HCT116 (cell line): ENCODE measurements around the gene CNTN4. TPM values are rescaled to one million over a fixed set of nuclear protein-coding genes. Genes with fewer than 3 reads are reported as not detected.

ENCODE experiments used
- ATAC-seq: fragments of 200-7000 bp; cut with Tn5 transposase; 2 replicates; pipeline ENCODE4 v1.9.1; 2020; ENCODE audit warnings: mild to moderate bottlenecking, moderate library complexity
- BruUV-seq: library from RNA; stranded (reverse); fragments of 400-500 nt; replicated peaks from 2 replicates; lab custom pipeline; 2021; lab: Mats Ljungman, UMichigan
- CTCF ChIA-PET: fragments of 300-600 bp; sonication (Branson Sonifier 250); formaldehyde crosslinking; loops from one replicate; lab custom pipeline; 2021; ENCODE audit warnings: antibody characterized with exemption; lab: Charles Lee
- POLR2A ChIA-PET: fragments of 300-600, 350-600 bp; sonication (Branson Sonifier 250); formaldehyde crosslinking; loops from one replicate; lab custom pipeline; 2021; ENCODE audit warnings: antibody characterized with exemption; lab: Charles Lee
- RAD21 ChIA-PET, 2 experiments: fragments of 300-600 bp; sonication (Branson Sonifier 250); formaldehyde crosslinking; loops; one replicate each; lab custom pipeline; 2023; ENCODE audit warnings: low total read pairs in 2 of 2; ENCODE audit not compliant: uncharacterized antibody in 2 of 2, unreplicated experiment in 2 of 2, low non-redundant PET in 1 of 2; lab: Charles Lee
- DNase-seq: peaks from one replicate; pipeline ENCODE4 v3.0.0-alpha.2; 2010; ENCODE audit warnings: low read depth, low spot score
- H2AFZ ChIP-seq: fragments of 200-600 bp; shearing (Covaris generic), sonication (generic); 2 replicates; pipeline ENCODE4 v1.6.1; 2017; ENCODE audit warnings: low read depth, mixed run types, mixed read lengths, antibody characterized with exemption, low read length; ENCODE audit not compliant: poor library complexity, severe bottlenecking
- H3K27ac ChIP-seq: 2 replicates; pipeline ENCODE4 v1.5.1; 2012; ENCODE audit warnings: low read depth, low read length
- H3K27me3 ChIP-seq: fragments of 200-600 bp; sonication (generic); 2 replicates; pipeline ENCODE4 v1.6.1; 2016; ENCODE audit warnings: mixed run types, low read length, mixed read lengths; ENCODE audit not compliant: insufficient read depth
- H3K36me3 ChIP-seq, 2 experiments: fragments of 200-500 bp in 1 of 2; fragments of 200-600 bp in 1 of 2; sonication (Bioruptor generic) in 1 of 2; sonication (generic) in 1 of 2; 2 replicates each; pipeline versions ENCODE4 v1.5.1 to v1.6.1; 2014 to 2016; ENCODE audit warnings: low read length in 2 of 2, inconsistent platforms in 1 of 2, mixed read lengths in 1 of 2, mixed run types in 1 of 2; ENCODE audit not compliant: insufficient read depth in 2 of 2, control insufficient read depth in 1 of 2
- H3K4me1 ChIP-seq, 2 experiments: fragments of 200-600 bp in 1 of 2; sonication (generic) in 1 of 2; 2 replicates each; pipeline versions ENCODE4 v1.5.1 to v1.6.1; 2012 to 2017; ENCODE audit warnings: low read length in 2 of 2, inconsistent platforms in 1 of 2, mild to moderate bottlenecking in 1 of 2, mixed read lengths in 1 of 2, mixed run types in 1 of 2, moderate library complexity in 1 of 2; ENCODE audit not compliant: insufficient read depth in 2 of 2, control insufficient read depth in 1 of 2
- H3K4me2 ChIP-seq: fragments of 200-600 bp; sonication (generic); 2 replicates; pipeline ENCODE4 v1.6.1; 2017; ENCODE audit warnings: mixed run types, low read length, mixed read lengths
- H3K4me3 ChIP-seq, 2 experiments: fragments of 200-600 bp in 1 of 2; sonication (generic) in 1 of 2; replicated peaks in 1 of 2; 2 replicates each; pipeline ENCODE4 v1.5.1; 2011 to 2016; ENCODE audit warnings: low read length in 2 of 2, control low read depth in 1 of 2, low read depth in 1 of 2, mild to moderate bottlenecking in 1 of 2, mixed read lengths in 1 of 2, mixed run types in 1 of 2
- H3K79me2 ChIP-seq: fragments of 200-600 bp; sonication (generic); 2 replicates; pipeline ENCODE4 v1.6.1; 2017; ENCODE audit warnings: mild to moderate bottlenecking, mixed run types, low read length, moderate library complexity, mixed read lengths; ENCODE audit not compliant: insufficient read depth
- H3K9ac ChIP-seq: fragments of 200-600 bp; sonication (generic); 2 replicates; pipeline ENCODE4 v1.6.1; 2016; ENCODE audit warnings: low read length, mixed read lengths
- H3K9me2 ChIP-seq: fragments of 200-600 bp; sonication (generic), shearing (Covaris generic); 2 replicates; pipeline ENCODE4 v1.6.1; 2017; ENCODE audit warnings: mixed run types, mild to moderate bottlenecking, moderate library complexity; ENCODE audit not compliant: insufficient read depth
- H3K9me3 ChIP-seq, 2 experiments: fragments of 200-500 bp in 1 of 2; fragments of 200-600 bp in 1 of 2; sonication (Bioruptor generic) in 1 of 2; sonication (generic) in 1 of 2; 2 replicates each; pipeline ENCODE4 v1.6.1; 2014 to 2017; ENCODE audit warnings: low read length in 2 of 2, mixed read lengths in 2 of 2, inconsistent platforms in 1 of 2, low read depth in 1 of 2, mild to moderate bottlenecking in 1 of 2, mixed run types in 1 of 2, moderate library complexity in 1 of 2; ENCODE audit not compliant: control insufficient read depth in 1 of 2, insufficient read depth in 1 of 2
- H4K20me1 ChIP-seq: fragments of 200-600 bp; sonication (generic), shearing (Covaris generic); 2 replicates; pipeline ENCODE4 v1.6.1; 2017; ENCODE audit warnings: mixed run types, mild to moderate bottlenecking, moderate library complexity; ENCODE audit not compliant: insufficient read depth
- EGR1 ChIP-seq: IDR thresholded peaks from 2 replicates; pipeline ENCODE4 v1.6.1; 2012; ENCODE audit warnings: low read depth
- EZH2phosphoT487 ChIP-seq: fragments of 200-600 bp; IDR thresholded peaks from 2 replicates; pipeline ENCODE4 v1.6.1; 2018; ENCODE audit warnings: antibody characterized with exemption, borderline replicate concordance
- POLR2AphosphoS5 ChIP-seq: IDR thresholded peaks from 2 replicates; pipeline ENCODE4 v1.6.1; 2011; ENCODE audit warnings: mild to moderate bottlenecking, low read depth, low read length, moderate library complexity
- RAD21 ChIP-seq: IDR thresholded peaks from 2 replicates; pipeline ENCODE4 v1.6.1; 2012; ENCODE audit warnings: low read depth, mild to moderate bottlenecking
- YY1 ChIP-seq: IDR thresholded peaks from 2 replicates; pipeline ENCODE4 v1.6.1; 2011; ENCODE audit warnings: low read length, low read depth, moderate library complexity, mild to moderate bottlenecking; ENCODE audit not compliant: insufficient replicate concordance; ENCODE audit errors: extremely low read depth
- ZNF274 ChIP-seq: fragments of 200-500 bp; sonication (Bioruptor generic); IDR thresholded peaks from 2 replicates; pipeline ENCODE4 v1.6.1; 2014; ENCODE audit warnings: mild to moderate bottlenecking, low read depth, low read length, inconsistent platforms
- intact Hi-C: fragments of 100-400 bp; cut with micrococcal nuclease; formaldehyde crosslinking; loops from 2 replicates; pipeline ENCODE4 v1.10.0; 2022
- total RNA-seq: library from RNA; stranded (reverse); gene quantifications from one replicate; pipeline ENCODE4 v1.2.1, GENCODE V29; 2021; ENCODE audit not compliant: unreplicated experiment
- TF ChIP-seq, protein P1 (sequence below), 3 experiments: fragments of 200-600 bp in 1 of 3; sonication (generic) in 1 of 3; IDR thresholded peaks in 2 of 3; conservative IDR thresholded peaks in 1 of 3; 2 replicates each; pipeline ENCODE4 v1.5.1; 2012 to 2017; ENCODE audit warnings: low read depth in 2 of 3, low read length in 2 of 3, antibody characterized with exemption in 1 of 3, borderline replicate concordance in 1 of 3, control low read depth in 1 of 3, mild to moderate bottlenecking in 1 of 3, mixed read lengths in 1 of 3, mixed run types in 1 of 3, moderate library complexity in 1 of 3; ENCODE audit not compliant: insufficient read depth in 1 of 3
- TF ChIP-seq, protein P2 (sequence below): IDR thresholded peaks from 2 replicates; pipeline ENCODE4 v1.6.1; 2012

CNTN4 gene
- total RNA-seq, 1 experiment from 2014 or later: not detected

DNA sequence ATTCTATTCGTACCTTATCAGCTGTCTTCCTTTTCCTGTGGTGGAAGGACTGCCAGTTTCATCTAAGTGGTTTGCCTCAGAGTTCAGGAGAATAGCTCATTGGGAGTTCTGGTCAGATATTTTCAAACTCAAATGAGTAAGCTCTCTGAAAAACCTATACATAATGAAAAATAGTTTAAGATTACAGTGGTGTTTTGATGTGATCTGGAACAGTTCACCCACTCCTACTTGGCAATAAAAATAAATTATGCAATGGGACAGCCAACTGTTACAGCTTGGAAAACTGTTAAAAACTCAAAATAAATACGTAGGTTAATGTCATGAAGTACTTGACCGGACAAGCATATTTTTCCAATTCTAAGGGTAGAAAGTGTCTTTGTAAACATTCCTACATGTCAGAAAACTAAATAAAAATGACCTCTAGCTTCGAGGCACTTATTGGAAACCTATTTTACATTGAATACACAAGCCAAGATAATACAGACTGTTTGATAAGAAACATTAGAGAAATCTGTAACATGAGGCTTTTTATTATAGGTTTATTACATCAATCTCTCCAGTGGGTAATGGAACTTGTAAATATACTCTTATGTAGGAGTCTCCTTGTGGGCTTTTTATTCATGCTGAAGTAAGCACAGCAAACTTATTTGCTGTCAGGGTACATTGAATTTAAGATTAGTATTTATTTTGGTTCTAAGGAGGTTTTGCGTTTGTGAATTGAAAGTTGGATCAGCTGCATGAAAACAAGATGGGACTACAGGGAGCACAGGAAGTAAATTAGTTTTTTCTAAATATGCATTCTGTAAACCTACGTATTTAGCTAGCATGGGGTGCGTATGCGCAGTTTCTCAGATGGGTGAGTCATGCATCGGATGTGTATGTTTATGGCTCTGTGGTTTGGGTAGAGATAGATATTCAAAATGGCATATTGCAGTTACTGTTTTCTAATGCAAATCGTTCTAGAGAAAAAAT lies 558.4 kb downstream of the CNTN4 start:
- H3K4me3 ChIP-seq: no peak overlapping the region
- ATAC-seq (no peak), DNase-seq (no peak)
- no peaks in the 10 kb centered on the region for H3K4me1 ChIP-seq
- H3K9ac ChIP-seq: no peak overlapping the region
- no peaks in the 10 kb centered on the region for H4K20me1 ChIP-seq
- RAD21 ChIA-PET: no interaction called here
- CTCF ChIA-PET: no interaction called here
- H3K9me3 ChIP-seq: peaks cover 4 to 17% of the 10 kb centered on the region in 2 experiments; a peak in 2 of 4 replicates
- no peak overlapping the region for H3K27ac ChIP-seq
- no peaks in the 10 kb centered on the region for H3K9me2 ChIP-seq
- H2AFZ ChIP-seq: no peak overlapping the region
- H3K27me3 ChIP-seq: no peaks in the 10 kb centered on the region
- intact Hi-C loops: no loop called here
- no TSS peak for BruUV-seq
- H3K4me2 ChIP-seq: no peak overlapping the region
- TF ChIP-seq RAD21 (no peak), YY1 (no peak), POLR2AphosphoS5 (no peak)
- TF ChIP-seq, protein P1, sequence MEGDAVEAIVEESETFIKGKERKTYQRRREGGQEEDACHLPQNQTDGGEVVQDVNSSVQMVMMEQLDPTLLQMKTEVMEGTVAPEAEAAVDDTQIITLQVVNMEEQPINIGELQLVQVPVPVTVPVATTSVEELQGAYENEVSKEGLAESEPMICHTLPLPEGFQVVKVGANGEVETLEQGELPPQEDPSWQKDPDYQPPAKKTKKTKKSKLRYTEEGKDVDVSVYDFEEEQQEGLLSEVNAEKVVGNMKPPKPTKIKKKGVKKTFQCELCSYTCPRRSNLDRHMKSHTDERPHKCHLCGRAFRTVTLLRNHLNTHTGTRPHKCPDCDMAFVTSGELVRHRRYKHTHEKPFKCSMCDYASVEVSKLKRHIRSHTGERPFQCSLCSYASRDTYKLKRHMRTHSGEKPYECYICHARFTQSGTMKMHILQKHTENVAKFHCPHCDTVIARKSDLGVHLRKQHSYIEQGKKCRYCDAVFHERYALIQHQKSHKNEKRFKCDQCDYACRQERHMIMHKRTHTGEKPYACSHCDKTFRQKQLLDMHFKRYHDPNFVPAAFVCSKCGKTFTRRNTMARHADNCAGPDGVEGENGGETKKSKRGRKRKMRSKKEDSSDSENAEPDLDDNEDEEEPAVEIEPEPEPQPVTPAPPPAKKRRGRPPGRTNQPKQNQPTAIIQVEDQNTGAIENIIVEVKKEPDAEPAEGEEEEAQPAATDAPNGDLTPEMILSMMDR (IDR thresholded peaks at IDR 0.05 in 2 of 3, conservative IDR thresholded peaks at IDR 0.05 in 1 of 3; ENCODE audit: borderline replicate concordance in 1 of 3, insufficient read depth in 1 of 3, low read depth in 2 of 3, low read length in 2 of 3): no peak
- POLR2A ChIA-PET: no interaction called here
- no peaks in the 10 kb centered on the region for H3K36me3 ChIP-seq
- no peaks in the 10 kb centered on the region for H3K79me2 ChIP-seq

DNA sequence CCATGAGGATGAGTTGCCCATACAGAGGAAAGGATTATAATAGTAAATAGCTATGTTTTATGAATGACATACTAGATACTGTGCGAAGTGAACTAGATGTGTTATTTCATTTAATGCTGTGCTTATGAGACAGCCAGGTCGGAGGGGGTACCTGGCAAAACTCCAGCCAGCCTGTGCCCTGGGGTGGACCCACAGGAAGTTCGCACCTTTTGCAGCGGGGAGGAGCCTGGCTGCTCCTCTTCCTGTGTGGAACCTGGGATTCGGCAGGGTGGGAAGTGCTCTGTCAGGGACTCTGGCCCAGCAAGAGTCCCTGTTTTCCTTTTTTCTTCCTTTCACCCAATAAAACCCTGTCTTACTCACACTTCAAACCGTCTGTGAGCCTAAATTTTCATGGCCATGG lies 559.3 kb downstream of the CNTN4 start:
- intact Hi-C loops: no loop called here
- TF ChIP-seq ZNF274: no peak
- no peak for TF ChIP-seq EZH2phosphoT487
- TF ChIP-seq YY1: no peak
- TF ChIP-seq POLR2AphosphoS5: no peak
- no peak for TF ChIP-seq EGR1
- TF ChIP-seq, protein P2, sequence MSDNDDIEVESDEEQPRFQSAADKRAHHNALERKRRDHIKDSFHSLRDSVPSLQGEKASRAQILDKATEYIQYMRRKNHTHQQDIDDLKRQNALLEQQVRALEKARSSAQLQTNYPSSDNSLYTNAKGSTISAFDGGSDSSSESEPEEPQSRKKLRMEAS: no peak
- TF ChIP-seq, all 23 proteins: peak for 0
- Histone ChIP-seq H3K27me3 (no peaks in the 10 kb centered on the region), H3K4me2 (no peak overlapping the region), H3K9me3 (peaks cover 4 to 22% of the 10 kb centered on the region in 2 experiments; a peak in 2 of 4 replicates), H2AFZ (no peak overlapping the region), H4K20me1 (no peaks in the 10 kb centered on the region), H3K9ac (no peak overlapping the region), H3K79me2 (no peaks in the 10 kb centered on the region), H3K27ac (no peak overlapping the region), H3K36me3 (no peaks in the 10 kb centered on the region), H3K4me3 (no peak overlapping the region), H3K4me1 (no peaks in the 10 kb centered on the region), H3K9me2 (no peaks in the 10 kb centered on the region)
- DNase-seq (no peak), ATAC-seq (no peak)
- ChIA-PET CTCF (no interaction called here), RAD21 (no interaction called here), POLR2A (interaction anchor here (0.7 kb wide), 1 partner anchor 98 kb away, joined by 4 read pairs; no protein-coding TSS in a partner anchor)
- BruUV-seq: no TSS peak
